Muscle layer of duodenum (tissue), 2 donors: Measurements from ENCODE around the gene SLC38A2.

Experiments used
- H3K27ac ChIP-seq: one replicate; pipeline ENCODE4 v1.7.0; 2013; ENCODE audit warnings: mild to moderate bottlenecking, low read length
- H3K27me3 ChIP-seq: one replicate; pipeline ENCODE4 v1.7.0; 2013; ENCODE audit warnings: low read depth, mild to moderate bottlenecking, control low read depth, low read length
- H3K36me3 ChIP-seq, 2 donors: one replicate each; pipeline ENCODE4 v1.7.0; 2013; ENCODE audit warnings: low read length in 2 of 2, control low read depth in 1 of 2, mild to moderate bottlenecking in 1 of 2; ENCODE audit not compliant: insufficient read depth in 2 of 2, control insufficient read depth in 1 of 2
- H3K4me1 ChIP-seq, 2 donors: one replicate each; pipeline ENCODE4 v1.7.0; 2013; ENCODE audit warnings: low read length in 2 of 2, mild to moderate bottlenecking in 2 of 2, control low read depth in 1 of 2, moderate library complexity in 1 of 2; ENCODE audit not compliant: insufficient read depth in 2 of 2, control insufficient read depth in 1 of 2
- H3K4me3 ChIP-seq, 2 donors: one replicate each; pipeline ENCODE4 v1.7.0; 2013; ENCODE audit warnings: low read length in 2 of 2, low read depth in 1 of 2, mild to moderate bottlenecking in 1 of 2
- H3K9me3 ChIP-seq, 2 donors: one replicate each; pipeline ENCODE4 v1.7.0; 2013; ENCODE audit warnings: low read length in 2 of 2, control low read depth in 1 of 2, mild to moderate bottlenecking in 1 of 2; ENCODE audit not compliant: control insufficient read depth in 1 of 2
- donor health status: healthy.

SLC38A2 gene

GRCh38 chr12:46391630-46392029 is 19.1 kb upstream of the SLC38A2 start:
- H3K4me3 ChIP-seq = no peak overlapping the region
- no peaks in the 10 kb centered on the region for H3K36me3 ChIP-seq
- H3K27me3 ChIP-seq = no peaks in the 10 kb centered on the region
- H3K4me1 ChIP-seq = peaks cover 11 to 17% of the 10 kb centered on the region in 2 donors
- no peak overlapping the region for H3K27ac ChIP-seq
- no peaks in the 10 kb centered on the region for H3K9me3 ChIP-seq

GRCh38 chr12:46390881-46391280 is 18.3 kb upstream of the SLC38A2 start:
- Histone ChIP-seq H3K4me3 (no peak overlapping the region), H3K27ac (peak overlapping the region; percentile 43), H3K27me3 (no peaks in the 10 kb centered on the region), H3K36me3 (no peaks in the 10 kb centered on the region), H3K4me1 (peaks cover 11 to 17% of the 10 kb centered on the region in 2 donors), H3K9me3 (no peaks in the 10 kb centered on the region)

- Histone ChIP-seq H3K4me3 (peak overlapping the region in 1 of 2 donors; percentile 24), H3K4me1 (peaks cover 11 to 17% of the 10 kb centered on the region in 2 donors), H3K36me3 (no peaks in the 10 kb centered on the region), H3K27ac (peak overlapping the region; percentile 43), H3K9me3 (no peaks in the 10 kb centered on the region), H3K27me3 (no peaks in the 10 kb centered on the region)
These were observed 17.7 kb upstream of the SLC38A2 start for GRCh38 chr12:46390304-46390703.

GRCh38 chr12:46389031-46389616 is 16.6 kb upstream of the SLC38A2 start:
- Histone ChIP-seq H3K4me3 (no peak overlapping the region), H3K4me1 (peaks cover 15 to 17% of the 10 kb centered on the region in 2 donors), H3K27ac (peak overlapping the region; percentile 14), H3K9me3 (no peaks in the 10 kb centered on the region), H3K36me3 (peaks cover 0 to 4% of the 10 kb centered on the region in 2 donors), H3K27me3 (no peaks in the 10 kb centered on the region)

- no peak overlapping the region for H3K27ac ChIP-seq
- H3K36me3 ChIP-seq = peaks cover 0 to 10% of the 10 kb centered on the region in 2 donors
- H3K4me1 ChIP-seq = peaks cover 15 to 17% of the 10 kb centered on the region in 2 donors
- H3K4me3 ChIP-seq = no peak overlapping the region
- no peaks in the 10 kb centered on the region for H3K27me3 ChIP-seq
- H3K9me3 ChIP-seq = no peaks in the 10 kb centered on the region
These were observed 16.0 kb upstream of the SLC38A2 start for GRCh38 chr12:46388427-46389021.

GRCh38 chr12:46387670-46388069 is 15.1 kb upstream of the SLC38A2 start:
- H3K36me3 ChIP-seq = peaks cover 0 to 14% of the 10 kb centered on the region in 2 donors
- H3K27ac ChIP-seq = peak overlapping the region; percentile 24
- no peaks in the 10 kb centered on the region for H3K9me3 ChIP-seq
- no peak overlapping the region for H3K4me3 ChIP-seq
- H3K4me1 ChIP-seq = peaks cover 15 to 18% of the 10 kb centered on the region in 2 donors
- H3K27me3 ChIP-seq = no peaks in the 10 kb centered on the region

GRCh38 chr12:46386877-46387629 is 14.5 kb upstream of the SLC38A2 start:
- peaks cover 0 to 14% of the 10 kb centered on the region in 2 donors for H3K36me3 ChIP-seq
- no peak overlapping the region for H3K4me3 ChIP-seq
- no peaks in the 10 kb centered on the region for H3K9me3 ChIP-seq
- H3K27me3 ChIP-seq = no peaks in the 10 kb centered on the region
- H3K27ac ChIP-seq = peak overlapping the region; percentile 24
- H3K4me1 ChIP-seq = peaks cover 17 to 22% of the 10 kb centered on the region in 2 donors

GRCh38 chr12:46386360-46386867 is 13.8 kb upstream of the SLC38A2 start:
- Histone ChIP-seq H3K4me3 (no peak overlapping the region), H3K36me3 (peaks cover 0 to 14% of the 10 kb centered on the region in 2 donors), H3K27me3 (no peaks in the 10 kb centered on the region), H3K4me1 (peaks cover 21 to 22% of the 10 kb centered on the region in 2 donors), H3K27ac (no peak overlapping the region), H3K9me3 (no peaks in the 10 kb centered on the region)

- peaks cover 21 to 22% of the 10 kb centered on the region in 2 donors for H3K4me1 ChIP-seq
- H3K9me3 ChIP-seq = no peaks in the 10 kb centered on the region
- no peak overlapping the region for H3K4me3 ChIP-seq
- peak overlapping the region; percentile 99 for H3K27ac ChIP-seq
- H3K36me3 ChIP-seq = peaks cover 0 to 14% of the 10 kb centered on the region in 2 donors
- H3K27me3 ChIP-seq = no peaks in the 10 kb centered on the region
These were observed 12.9 kb upstream of the SLC38A2 start for GRCh38 chr12:46385438-46385837.

GRCh38 chr12:46384451-46385309 is 12.1 kb upstream of the SLC38A2 start:
- Histone ChIP-seq H3K9me3 (no peaks in the 10 kb centered on the region), H3K4me1 (peaks cover 21 to 22% of the 10 kb centered on the region in 2 donors), H3K36me3 (peaks cover 0 to 14% of the 10 kb centered on the region in 2 donors), H3K4me3 (peak overlapping the region; percentile 66 to 73), H3K27me3 (no peaks in the 10 kb centered on the region), H3K27ac (peak overlapping the region; percentile 99)
